ENCODE data around the gene SCN4B. TPM values are rescaled to one million over a fixed set of nuclear protein-coding genes. Genes with fewer than 3 reads are reported as not detected.
"Not testable (repeated sequence)": the region's sequence is repeated elsewhere in the genome, so short reads cannot be mapped to it uniquely, and the experiment has no call there.

The SCN4B gene
- under 0.01 TPM in 2 replicates for total RNA-seq

GRCh38 chr11:118152552-118153471 is at the start of gene SCN4B:
Gene SCN4B, minus strand, starts transcription at chr11:118152823. Its CDS starts 150 bp downstream, at chr11:118152673.
- peak in 1 of 2 donors; percentile 53 for DNase-seq (ENCODE audit: low read depth in 2 of 2)

GRCh38 chr11:118201966-118202365 is 49.3 kb upstream of the SCN4B start:
- DNase-seq (ENCODE audit: low read depth in 2 of 2), result no peak

GRCh38 chr11:118200901-118201680 is 48.5 kb upstream of the SCN4B start:
- no peak for DNase-seq (ENCODE audit: low read depth in 2 of 2)

GRCh38 chr11:118200497-118200896 is 47.9 kb upstream of the SCN4B start:
- no peak for DNase-seq (ENCODE audit: low read depth in 2 of 2)

- no peak for DNase-seq (ENCODE audit: low read depth in 2 of 2)
Observed at GRCh38 chr11:118199135-118199534, 46.5 kb upstream of the SCN4B start.

- peak; percentile 25 to 69 for DNase-seq (ENCODE audit: low read depth in 2 of 2)
Observed at GRCh38 chr11:118198370-118198769, 45.7 kb upstream of the SCN4B start.

GRCh38 chr11:118194835-118195627 is 42.4 kb upstream of the SCN4B start:
- DNase-seq (ENCODE audit: low read depth in 2 of 2), result peak; percentile 23 to 41

- DNase-seq (ENCODE audit: low read depth in 2 of 2), result no peak
Observed at GRCh38 chr11:118193910-118194566, 41.4 kb upstream of the SCN4B start.

GRCh38 chr11:118192817-118193216 is 40.2 kb upstream of the SCN4B start:
- DNase-seq (ENCODE audit: low read depth in 2 of 2), result not testable (repeated sequence)

- not testable (repeated sequence) for DNase-seq (ENCODE audit: low read depth in 2 of 2)
Observed at GRCh38 chr11:118190942-118191506, 38.4 kb upstream of the SCN4B start.

GRCh38 chr11:118186346-118187107 is 33.9 kb upstream of the SCN4B start:
- no peak for DNase-seq (ENCODE audit: low read depth in 2 of 2)

- no peak for DNase-seq (ENCODE audit: low read depth in 2 of 2)
Observed at GRCh38 chr11:118184784-118185579, 32.4 kb upstream of the SCN4B start.

- DNase-seq (ENCODE audit: low read depth in 2 of 2), result not testable (repeated sequence)
Observed at GRCh38 chr11:118183691-118184090, 31.1 kb upstream of the SCN4B start.

- DNase-seq (ENCODE audit: low read depth in 2 of 2), result no peak
Observed at GRCh38 chr11:118180300-118180703, 27.7 kb upstream of the SCN4B start.

GRCh38 chr11:118176778-118177134 is 24.1 kb upstream of the SCN4B start:
- no peak for DNase-seq (ENCODE audit: low read depth in 2 of 2)

GRCh38 chr11:118175993-118176777 is 23.6 kb upstream of the SCN4B start, which contains the start of gene SCN2B:
Gene SCN2B, minus strand, starts transcription at chr11:118176639. Its CDS starts 208 bp downstream, at chr11:118176431.
- no peak for DNase-seq (ENCODE audit: low read depth in 2 of 2)

GRCh38 chr11:118175031-118175992 is 22.7 kb upstream of the SCN4B start:
- DNase-seq (ENCODE audit: low read depth in 2 of 2), result no peak

Measured in dermis microvascular lymphatic vessel endothelial cell (primary cell).